ENCODE measurements around the gene ABCF3. TPM values are rescaled to one million over a fixed set of nuclear protein-coding genes. Genes with fewer than 3 reads are reported as not detected.
A peak's percentile ranks its signal among the peaks of the same experiment; 100 is the strongest.

The ABCF3 gene
- total RNA-seq, 2 donors from 2014 or later, result 54.4 to 78.2 TPM

GRCh38 chr3:184164648-184165330 is 21.2 kb upstream of the ABCF3 start:
- DNase-seq (no peak), ATAC-seq (no peak)
- intact Hi-C loops (cut with DNase I), result no loop called here

- intact Hi-C loops (cut with DNase I), result no loop called here
- ATAC-seq (no peak), DNase-seq (no peak)
Measured at GRCh38 chr3:184165543-184165942, 20.5 kb upstream of the ABCF3 start.

GRCh38 chr3:184166671-184167070 is 19.3 kb upstream of the ABCF3 start:
- intact Hi-C loops (cut with DNase I), result no loop called here
- no peak for DNase-seq
- ATAC-seq, result no peak

GRCh38 chr3:184167786-184168185 is 18.2 kb upstream of the ABCF3 start:
- intact Hi-C loops (cut with DNase I), result no loop called here
- ATAC-seq (no peak), DNase-seq (no peak)

GRCh38 chr3:184168363-184169120 is 17.5 kb upstream of the ABCF3 start:
- ATAC-seq (peak in 1 of 2 donors; percentile 78), DNase-seq (no peak)
- intact Hi-C loops (cut with DNase I), result no loop called here

- ATAC-seq (no peak), DNase-seq (no peak)
- intact Hi-C loops (cut with DNase I), result no loop called here
Measured at GRCh38 chr3:184169896-184170875, 15.8 kb upstream of the ABCF3 start.

DNA sequence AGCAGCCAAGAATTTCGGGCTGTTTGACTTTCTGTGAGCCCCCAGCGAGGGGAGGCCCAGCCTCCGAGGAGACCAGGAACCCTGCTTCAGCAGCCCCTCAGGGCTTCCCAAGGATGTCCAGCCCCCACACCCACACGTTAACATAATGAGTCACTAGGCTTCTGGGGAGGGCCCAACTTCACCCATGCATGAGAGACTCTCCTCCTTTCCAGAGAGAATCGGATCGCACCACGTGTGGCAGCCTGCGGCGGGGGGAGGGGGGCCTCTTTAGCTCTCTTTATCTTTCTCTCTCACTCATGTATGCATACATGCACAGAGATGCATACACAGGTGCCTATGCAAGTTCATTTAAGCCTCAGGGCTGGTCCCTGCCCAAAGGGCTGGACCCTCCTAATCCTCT is 14.4 kb upstream of the ABCF3 start:
- ATAC-seq (no peak), DNase-seq (no peak)
- intact Hi-C loops (cut with DNase I), result no loop called here

GRCh38 chr3:184172681-184173373 is 13.2 kb upstream of the ABCF3 start:
- ATAC-seq, result no peak
- intact Hi-C loops (cut with DNase I), result no loop called here
- DNase-seq, result no peak

DNA sequence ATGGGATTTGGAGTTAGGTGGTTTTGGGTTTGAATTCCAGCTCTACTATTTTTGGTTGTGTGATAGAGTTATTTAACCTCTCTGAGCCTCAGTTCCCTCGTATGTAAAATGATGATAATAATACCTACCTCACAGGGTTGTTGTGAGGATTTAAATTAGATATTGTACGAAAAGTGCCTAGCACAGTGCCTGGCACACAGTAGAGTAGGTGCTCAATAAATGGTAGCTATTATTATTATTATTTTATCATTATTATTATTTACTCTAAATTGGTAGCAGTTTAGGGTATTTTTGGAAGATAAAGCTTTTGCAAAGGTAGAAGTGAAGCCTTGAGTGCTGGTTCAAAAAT is 12.7 kb upstream of the ABCF3 start:
- ATAC-seq, result no peak
- no peak for DNase-seq
- intact Hi-C loops (cut with DNase I), result no loop called here

- intact Hi-C loops (cut with DNase I), result no loop called here
- ATAC-seq (no peak), DNase-seq (no peak)
Measured at GRCh38 chr3:184174284-184174645, 11.7 kb upstream of the ABCF3 start.

GRCh38 chr3:184174646-184175492 is 11.1 kb upstream of the ABCF3 start, which contains the start of gene AP2M1:
Gene AP2M1, plus strand, starts transcription at chr3:184174855. Its CDS starts 2,139 bp downstream, at chr3:184176994.
- intact Hi-C loops (cut with DNase I), result no loop called here
- ATAC-seq, result peak; percentile 92 to 95
- DNase-seq, result peak; percentile 98

GRCh38 chr3:184175506-184175905 is 10.5 kb upstream of the ABCF3 start:
- intact Hi-C loops (cut with DNase I), result no loop called here
- ATAC-seq (no peak), DNase-seq (no peak)

- intact Hi-C loops (cut with DNase I), result no loop called here
- no peak for ATAC-seq
- DNase-seq, result no peak
Measured at GRCh38 chr3:184175981-184176376, 10.0 kb upstream of the ABCF3 start.

- intact Hi-C loops (cut with DNase I), result no loop called here
- DNase-seq (peak; percentile 86), ATAC-seq (peak; percentile 36 to 68)
Measured at GRCh38 chr3:184176377-184177330, 9.3 kb upstream of the ABCF3 start.

DNA sequence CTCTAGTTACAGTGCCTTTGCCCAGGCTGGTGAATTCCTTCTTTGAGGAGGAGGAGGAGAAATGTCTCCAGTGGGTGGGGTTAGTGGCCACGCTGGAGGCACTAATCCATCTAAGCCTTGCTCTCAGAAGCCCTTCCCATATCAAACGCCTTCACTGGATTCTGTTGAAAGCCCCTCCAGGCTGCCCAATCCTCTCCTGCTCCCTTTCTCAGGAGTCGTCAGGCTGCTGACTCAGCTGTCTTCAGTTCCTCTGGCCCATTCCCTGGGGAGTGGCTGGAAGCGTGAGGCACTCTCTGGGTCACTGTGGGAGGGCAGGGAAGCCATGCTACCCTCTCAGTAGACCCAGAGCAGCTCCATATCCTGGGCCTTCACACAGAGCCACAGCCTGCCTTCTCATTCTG is 8.7 kb upstream of the ABCF3 start:
- ATAC-seq (no peak), DNase-seq (peak; percentile 53)
- intact Hi-C loops (cut with DNase I), result no loop called here

DNA sequence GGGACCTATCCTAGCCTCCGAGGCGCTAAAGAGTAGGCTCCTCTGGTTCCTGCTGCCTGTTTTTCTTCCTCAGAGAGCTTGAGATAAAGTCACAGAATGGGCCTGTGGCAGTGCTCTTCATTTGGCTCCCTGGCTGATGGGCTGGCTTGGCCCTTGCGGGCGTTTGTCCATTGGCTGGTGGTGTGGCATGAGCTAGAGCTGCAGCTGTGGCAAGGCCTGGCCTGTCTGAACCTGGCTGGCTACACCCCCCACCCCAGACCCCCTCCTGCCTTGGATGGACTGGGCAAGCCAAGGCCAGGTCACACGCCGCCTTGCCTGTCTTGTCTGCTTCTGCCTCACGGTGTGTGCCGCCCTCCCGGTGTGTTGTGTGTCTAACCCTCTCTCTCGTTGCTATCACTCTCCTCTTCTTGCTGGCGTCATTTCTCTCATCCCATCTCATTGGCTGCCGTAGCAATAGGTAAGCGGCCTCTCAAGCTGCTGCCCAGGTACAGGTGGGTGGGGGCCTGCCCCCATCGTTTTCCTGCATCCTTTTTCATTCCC is 8.2 kb upstream of the ABCF3 start:
- no peak for ATAC-seq
- intact Hi-C loops (cut with DNase I), result no loop called here
- DNase-seq, result no peak

DNA sequence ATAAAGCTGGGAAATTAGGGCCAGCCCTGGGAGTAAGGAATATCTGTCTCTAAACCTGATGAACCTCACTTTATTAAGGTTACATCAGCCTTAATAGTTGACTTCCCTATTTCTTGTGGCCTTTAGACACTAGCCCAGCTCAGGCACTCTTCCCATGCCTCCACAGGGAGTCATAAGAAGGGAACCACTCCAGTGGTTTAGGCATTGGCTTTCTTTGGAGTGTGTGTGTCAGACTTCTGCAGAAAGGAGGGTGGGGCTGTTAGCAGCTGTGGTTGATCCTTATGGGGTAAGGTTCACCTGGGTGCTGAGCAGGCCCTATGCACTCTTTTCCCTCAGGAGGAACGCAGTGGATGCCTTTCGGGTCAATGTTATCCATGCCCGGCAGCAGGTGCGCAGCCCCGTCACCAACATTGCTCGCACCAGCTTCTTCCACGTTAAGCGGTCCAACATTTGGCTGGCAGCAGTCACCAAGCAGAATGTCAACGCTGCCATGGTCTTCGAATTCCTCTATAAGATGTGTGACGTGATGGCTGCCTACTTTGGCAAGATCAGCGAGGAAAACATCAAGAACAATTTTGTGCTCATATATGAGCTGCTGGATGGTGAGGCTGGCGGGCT is 7.4 kb upstream of the ABCF3 start:
- intact Hi-C loops (cut with DNase I), result no loop called here
- no peak for ATAC-seq
- no peak for DNase-seq

Measured in left cardiac atrium (tissue), 4 donors.